Ascending aorta (tissue), 2 donors: ENCODE data around the gene CACNA1H. TPM values are rescaled to one million over a fixed set of nuclear protein-coding genes. Genes with fewer than 3 reads are reported as not detected.

Source experiments
- DNase-seq, 2 donors: peaks; one replicate each; pipeline ENCODE4 v3.0.0-alpha.2; 2019; ENCODE audit warnings: low spot score in 2 of 2
- H3K27ac ChIP-seq, 2 donors: fragments of 200-600 bp; sonication (generic); one replicate each; pipeline ENCODE4 v1.5.1; 2016 to 2017; ENCODE audit warnings: mild to moderate bottlenecking in 1 of 2
- H3K27me3 ChIP-seq: fragments of 200-600 bp; sonication (generic); one replicate; pipeline ENCODE4 v1.5.1; 2017
- H3K36me3 ChIP-seq, 2 donors: fragments of 200-600 bp; sonication (generic); one replicate each; pipeline ENCODE4 v1.5.1; 2016
- H3K4me1 ChIP-seq, 2 donors: fragments of 200-600 bp; sonication (generic); one replicate each; pipeline ENCODE4 v1.5.1; 2016 to 2017; ENCODE audit warnings: mild to moderate bottlenecking in 1 of 2
- H3K4me3 ChIP-seq, 2 donors: fragments of 200-600 bp; sonication (generic); one replicate each; pipeline ENCODE4 v1.5.1; 2016 to 2017; ENCODE audit warnings: mild to moderate bottlenecking in 1 of 2
- H3K9me3 ChIP-seq, 2 donors: fragments of 200-600 bp; sonication (generic); one replicate each; pipeline ENCODE4 v1.5.1; 2016
- intact Hi-C: fragments of 100-400 bp; cut with DNase I; formaldehyde crosslinking; loops from one replicate; pipeline ENCODE4 v1.15.1; 2023
- total RNA-seq: library from RNA; depleted of rRNA; stranded (reverse); fragments of >200 nt; gene quantifications from one replicate; pipeline ENCODE4 v1.1.0, GENCODE V29; 2016
- TF ChIP-seq, protein P1 (sequence below), 3 experiments: fragments of 200-600 bp in 2 of 3; fragments of 450-650 bp in 1 of 3; sonication (generic) in 2 of 3; IDR thresholded peaks; one replicate each; pipeline ENCODE4 v1.5.1; 2016 to 2019; ENCODE audit warnings: antibody characterized with exemption in 3 of 3, mild to moderate bottlenecking in 1 of 3, moderate library complexity in 1 of 3

Gene CACNA1H
- total RNA-seq, 1 donor from 2014 or later = 57.5 TPM

DNA sequence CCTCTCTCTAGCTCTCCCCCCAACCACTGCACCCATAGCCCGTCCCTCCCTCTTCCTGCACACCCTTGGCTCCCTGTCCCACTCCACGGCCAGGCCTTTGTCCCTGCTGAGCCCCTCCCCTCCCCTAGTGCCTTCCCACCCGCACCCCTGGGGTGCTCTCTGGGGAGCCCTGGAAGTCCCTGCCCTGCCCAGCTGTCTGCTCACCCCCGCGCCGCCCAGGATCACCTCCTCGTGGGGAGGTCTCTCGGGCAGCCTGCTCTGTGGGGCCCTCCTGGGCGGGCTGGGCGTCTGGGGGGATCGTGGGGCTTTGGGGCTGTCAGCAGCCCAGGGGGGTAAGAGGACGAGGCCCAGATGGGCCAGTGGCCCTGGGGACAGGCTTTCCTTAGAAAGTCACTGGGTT, 18.1 kb downstream of the CACNA1H start:
- Histone ChIP-seq H3K4me3 (no peak overlapping the region), H3K27ac (no peak overlapping the region), H3K9me3 (no peaks in the 10 kb centered on the region), H3K27me3 (no peaks in the 10 kb centered on the region), H3K36me3 (no peaks in the 10 kb centered on the region), H3K4me1 (peaks cover 4 to 6% of the 10 kb centered on the region in 2 donors)
- TF ChIP-seq, protein P1, sequence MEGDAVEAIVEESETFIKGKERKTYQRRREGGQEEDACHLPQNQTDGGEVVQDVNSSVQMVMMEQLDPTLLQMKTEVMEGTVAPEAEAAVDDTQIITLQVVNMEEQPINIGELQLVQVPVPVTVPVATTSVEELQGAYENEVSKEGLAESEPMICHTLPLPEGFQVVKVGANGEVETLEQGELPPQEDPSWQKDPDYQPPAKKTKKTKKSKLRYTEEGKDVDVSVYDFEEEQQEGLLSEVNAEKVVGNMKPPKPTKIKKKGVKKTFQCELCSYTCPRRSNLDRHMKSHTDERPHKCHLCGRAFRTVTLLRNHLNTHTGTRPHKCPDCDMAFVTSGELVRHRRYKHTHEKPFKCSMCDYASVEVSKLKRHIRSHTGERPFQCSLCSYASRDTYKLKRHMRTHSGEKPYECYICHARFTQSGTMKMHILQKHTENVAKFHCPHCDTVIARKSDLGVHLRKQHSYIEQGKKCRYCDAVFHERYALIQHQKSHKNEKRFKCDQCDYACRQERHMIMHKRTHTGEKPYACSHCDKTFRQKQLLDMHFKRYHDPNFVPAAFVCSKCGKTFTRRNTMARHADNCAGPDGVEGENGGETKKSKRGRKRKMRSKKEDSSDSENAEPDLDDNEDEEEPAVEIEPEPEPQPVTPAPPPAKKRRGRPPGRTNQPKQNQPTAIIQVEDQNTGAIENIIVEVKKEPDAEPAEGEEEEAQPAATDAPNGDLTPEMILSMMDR (IDR thresholded peaks at IDR 0.05) = no peak
- no peak for DNase-seq
- intact Hi-C loops = no loop called here

DNA sequence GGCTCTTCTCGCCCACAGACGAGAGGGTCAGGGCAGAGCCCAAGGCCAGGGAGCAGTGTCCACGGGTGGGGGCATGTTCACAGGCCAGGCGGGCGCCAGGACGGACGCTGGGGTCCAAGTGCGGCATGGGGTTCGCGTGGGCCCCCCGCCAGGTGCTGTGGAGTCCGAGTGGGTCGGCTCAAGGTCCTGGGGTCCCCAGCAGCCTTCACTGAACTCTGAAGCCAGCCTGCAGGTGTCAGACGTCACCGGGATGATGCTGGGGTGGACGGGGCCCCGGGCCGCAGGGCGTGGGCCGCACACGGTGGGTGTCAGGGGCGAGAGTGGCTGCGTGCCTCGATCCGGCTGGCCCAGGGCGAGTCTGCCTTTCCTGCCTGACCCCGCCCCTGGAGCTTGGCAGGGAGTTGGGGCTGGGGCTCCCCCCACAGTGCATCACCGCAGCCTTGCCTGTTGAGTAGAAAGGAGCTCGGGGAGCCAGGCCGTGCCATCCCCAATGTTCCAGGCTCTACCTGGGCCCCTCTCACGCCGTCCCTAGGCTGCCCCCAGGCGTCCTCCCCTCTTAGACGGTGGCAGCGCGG, 19.0 kb downstream of the CACNA1H start:
- Histone ChIP-seq H3K27ac (no peak overlapping the region), H3K27me3 (no peaks in the 10 kb centered on the region), H3K4me1 (peaks cover 4 to 6% of the 10 kb centered on the region in 2 donors), H3K9me3 (no peaks in the 10 kb centered on the region), H3K4me3 (no peak overlapping the region), H3K36me3 (no peaks in the 10 kb centered on the region)
- intact Hi-C loops = no loop called here
- TF ChIP-seq, protein P1 (IDR thresholded peaks at IDR 0.05) = no peak
- DNase-seq = no peak

DNA sequence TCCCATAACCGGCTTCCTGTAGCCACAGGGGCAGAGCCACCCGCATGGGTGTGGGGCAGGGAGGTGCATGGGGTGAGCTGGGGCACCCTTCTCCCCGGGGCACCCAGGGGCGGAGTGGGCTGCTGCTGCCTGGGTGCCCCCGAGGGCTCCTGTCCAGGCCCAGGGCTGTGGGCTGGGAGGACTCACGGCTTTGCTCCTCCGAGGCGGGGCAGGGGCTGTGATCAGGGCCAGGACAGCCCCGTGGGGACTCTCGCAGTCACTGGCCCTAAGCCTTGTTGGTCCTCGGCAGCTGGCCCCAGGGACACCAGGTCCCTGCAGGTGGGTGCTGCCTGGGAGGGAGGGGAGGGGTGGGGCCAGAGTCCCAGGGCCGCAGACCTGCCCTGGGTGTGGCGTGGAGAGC, 19.7 kb downstream of the CACNA1H start:
- Histone ChIP-seq H3K36me3 (no peaks in the 10 kb centered on the region), H3K27me3 (no peaks in the 10 kb centered on the region), H3K4me1 (peaks cover 4 to 6% of the 10 kb centered on the region in 2 donors), H3K4me3 (no peak overlapping the region), H3K27ac (no peak overlapping the region), H3K9me3 (no peaks in the 10 kb centered on the region)
- intact Hi-C loops = no loop called here
- TF ChIP-seq, protein P1 (IDR thresholded peaks at IDR 0.05) = no peak
- no peak for DNase-seq

DNA sequence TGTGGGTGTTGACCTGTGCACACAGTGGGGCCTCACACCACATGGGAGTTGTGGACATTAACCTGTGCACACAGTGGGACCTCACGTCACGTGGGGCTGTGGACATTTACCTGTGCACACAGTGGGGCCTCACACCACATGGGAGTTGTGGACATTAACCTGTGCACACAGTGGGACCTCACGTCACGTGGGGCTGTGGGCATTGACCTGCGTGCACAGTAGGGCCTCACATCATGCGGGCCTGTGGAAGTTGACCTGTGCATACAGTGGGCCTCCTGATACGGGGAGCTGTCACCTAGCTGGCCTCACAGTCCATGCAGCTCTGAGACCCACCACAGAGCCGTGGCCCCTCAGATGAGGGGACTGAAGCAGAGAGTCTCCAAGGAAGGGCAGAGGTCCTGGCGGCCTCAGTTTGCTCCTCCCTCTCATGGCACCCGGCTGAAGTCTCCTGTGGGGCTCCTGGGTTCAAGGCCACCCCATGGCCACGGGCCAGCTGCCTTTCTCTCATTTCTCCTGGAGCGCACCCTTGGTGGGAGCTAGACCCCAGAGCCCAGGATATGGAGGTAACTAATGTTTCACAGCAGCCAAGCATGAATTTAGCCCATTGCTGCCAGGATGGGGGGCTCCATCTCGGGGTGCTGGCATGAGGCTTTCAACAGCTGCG, 21.0 kb downstream of the CACNA1H start:
- TF ChIP-seq, protein P1 (IDR thresholded peaks at IDR 0.05) = no peak
- no peak overlapping the region for H3K27ac ChIP-seq
- H3K4me1 ChIP-seq = peaks cover 4 to 6% of the 10 kb centered on the region in 2 donors
- DNase-seq = no peak
- no peaks in the 10 kb centered on the region for H3K9me3 ChIP-seq
- intact Hi-C loops = no loop called here
- H3K4me3 ChIP-seq = no peak overlapping the region
- no peaks in the 10 kb centered on the region for H3K27me3 ChIP-seq
- H3K36me3 ChIP-seq = no peaks in the 10 kb centered on the region

DNA sequence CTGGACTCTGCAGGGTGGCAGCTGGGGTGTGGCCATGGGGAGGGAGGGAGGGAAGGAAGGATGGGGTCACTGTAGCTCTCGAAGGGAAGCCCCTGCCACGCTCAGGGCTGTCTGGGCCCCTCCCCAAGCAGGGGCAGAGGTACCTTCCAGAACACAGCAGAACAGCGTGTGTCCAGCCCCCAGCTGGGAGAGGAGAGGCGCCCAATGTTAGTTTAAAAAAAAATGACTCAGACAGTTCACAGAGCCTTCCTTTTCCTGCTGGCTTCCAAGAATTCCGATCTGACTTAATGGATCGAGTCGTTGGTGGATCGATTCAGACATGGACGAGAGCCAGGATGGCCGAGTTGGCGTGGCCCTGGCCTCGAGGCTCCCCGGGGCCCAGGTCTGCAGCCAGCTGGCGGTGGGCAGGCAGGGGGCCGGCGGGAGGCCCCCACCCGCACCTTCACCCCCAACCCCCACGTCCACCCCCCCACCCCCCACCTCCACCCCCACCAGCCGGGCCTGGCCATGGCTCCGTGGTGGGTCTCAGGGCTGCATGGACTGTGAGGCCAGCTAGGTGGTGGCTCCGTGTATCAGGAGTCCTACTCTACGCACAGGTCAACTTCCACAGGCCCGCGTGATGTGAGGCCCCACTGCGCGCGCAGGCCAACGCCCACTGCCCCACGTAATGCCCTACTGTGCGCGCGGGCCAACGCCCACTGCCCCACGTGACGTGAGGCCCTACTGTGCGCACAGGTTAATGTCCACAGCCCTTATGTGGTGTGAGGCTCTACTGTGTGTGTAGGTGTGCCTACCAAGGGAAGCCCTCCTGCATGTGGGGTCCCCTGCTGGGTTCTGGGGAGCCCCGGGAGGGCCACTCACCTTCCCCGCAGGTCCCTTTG, 21.8 kb downstream of the CACNA1H start:
- TF ChIP-seq, protein P1 (IDR thresholded peaks at IDR 0.05) = no peak
- H3K27me3 ChIP-seq = no peaks in the 10 kb centered on the region
- no peak overlapping the region for H3K4me3 ChIP-seq

More for the DNA sequence above, 21.8 kb downstream of the CACNA1H start:
- no peaks in the 10 kb centered on the region for H3K9me3 ChIP-seq
- peaks cover 4 to 5% of the 10 kb centered on the region in 2 donors for H3K4me1 ChIP-seq
- no peaks in the 10 kb centered on the region for H3K36me3 ChIP-seq
- no peak for DNase-seq
- intact Hi-C loops = no loop called here
- no peak overlapping the region for H3K27ac ChIP-seq
